ENCODE data around the gene FXYD3. TPM values are rescaled to one million over a fixed set of nuclear protein-coding genes. Genes with fewer than 3 reads are reported as not detected.

The FXYD3 gene
- polyA plus RNA-seq, 1 donor (not counting 4 experiments of a cell fraction or from before 2014, with no cell fraction given): 851 TPM

DNA sequence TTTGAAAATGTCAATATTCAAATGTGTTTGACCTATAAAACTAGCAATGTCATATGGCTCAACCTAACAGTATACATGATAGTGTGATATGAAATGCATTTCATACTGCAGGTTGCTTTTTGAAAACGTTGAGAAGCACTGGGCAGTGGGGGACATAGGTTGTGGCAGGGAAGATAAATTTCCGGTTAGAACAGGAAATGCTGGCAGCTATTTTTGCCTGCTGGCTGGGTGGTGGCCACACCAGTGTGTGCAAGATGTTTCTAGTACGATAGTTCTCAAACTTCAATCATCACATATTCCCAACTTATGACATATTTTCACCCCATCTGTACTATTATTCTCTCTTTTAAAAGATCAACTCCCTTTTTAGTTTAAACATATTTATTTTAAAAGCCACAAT is 56.1 kb downstream of the FXYD3 start:
- no peak for TF ChIP-seq EZH2 (IDR thresholded peaks at IDR 0.05; ENCODE audit: low read length)
- TF ChIP-seq, protein P1, sequence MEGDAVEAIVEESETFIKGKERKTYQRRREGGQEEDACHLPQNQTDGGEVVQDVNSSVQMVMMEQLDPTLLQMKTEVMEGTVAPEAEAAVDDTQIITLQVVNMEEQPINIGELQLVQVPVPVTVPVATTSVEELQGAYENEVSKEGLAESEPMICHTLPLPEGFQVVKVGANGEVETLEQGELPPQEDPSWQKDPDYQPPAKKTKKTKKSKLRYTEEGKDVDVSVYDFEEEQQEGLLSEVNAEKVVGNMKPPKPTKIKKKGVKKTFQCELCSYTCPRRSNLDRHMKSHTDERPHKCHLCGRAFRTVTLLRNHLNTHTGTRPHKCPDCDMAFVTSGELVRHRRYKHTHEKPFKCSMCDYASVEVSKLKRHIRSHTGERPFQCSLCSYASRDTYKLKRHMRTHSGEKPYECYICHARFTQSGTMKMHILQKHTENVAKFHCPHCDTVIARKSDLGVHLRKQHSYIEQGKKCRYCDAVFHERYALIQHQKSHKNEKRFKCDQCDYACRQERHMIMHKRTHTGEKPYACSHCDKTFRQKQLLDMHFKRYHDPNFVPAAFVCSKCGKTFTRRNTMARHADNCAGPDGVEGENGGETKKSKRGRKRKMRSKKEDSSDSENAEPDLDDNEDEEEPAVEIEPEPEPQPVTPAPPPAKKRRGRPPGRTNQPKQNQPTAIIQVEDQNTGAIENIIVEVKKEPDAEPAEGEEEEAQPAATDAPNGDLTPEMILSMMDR (optimal IDR thresholded peaks at IDR 0.05 in 1 of 3, IDR thresholded peaks at IDR 0.05 in 1 of 3, conservative IDR thresholded peaks at IDR 0.05 in 1 of 3; ENCODE audit: extremely low read depth in 1 of 3, insufficient read depth in 2 of 3, low read length in 3 of 3): no peak
- Histone ChIP-seq H3K36me3 (ENCODE audit: control insufficient read depth in 2 of 2, extremely low read depth in 1 of 2, insufficient read depth in 2 of 2, low read length in 2 of 2) (peaks cover 4 to 10% of the 10 kb centered on the region in 2 experiments), H3K9ac (ENCODE audit: control insufficient read depth, extremely low read depth, insufficient read depth, low read length) (no peak overlapping the region), H3K9me1 (ENCODE audit: control insufficient read depth, extremely low read depth, insufficient read depth, low read length) (peaks cover 3% of the 10 kb centered on the region), H3K79me2 (ENCODE audit: control insufficient read depth, insufficient read depth, low read length) (no peaks in the 10 kb centered on the region), H3K9me3 (ENCODE audit: control insufficient read depth, low read depth, low read length) (peaks cover under 1% of the 10 kb centered on the region), H3K4me3 (ENCODE audit: control insufficient read depth in 2 of 3, extremely low read depth in 1 of 3, insufficient read depth in 2 of 3, low read depth in 1 of 3, low read length in 3 of 3) (no peak overlapping the region), H4K20me1 (ENCODE audit: control insufficient read depth, extremely low read depth, insufficient read depth, low read length) (no peaks in the 10 kb centered on the region), H3K4me2 (ENCODE audit: control insufficient read depth, extremely low read depth, insufficient read depth, low read depth, low read length) (no peak overlapping the region), H3K4me1 (ENCODE audit: control insufficient read depth, extremely low read depth, insufficient read depth, low read length) (peaks cover 36% of the 10 kb centered on the region), H3K27me3 (ENCODE audit: control insufficient read depth, extremely low read depth, insufficient read depth, low read length) (no peaks in the 10 kb centered on the region), H3K27ac (ENCODE audit: control insufficient read depth, insufficient read depth, low read length) (no peak overlapping the region), H2AFZ (ENCODE audit: control insufficient read depth, low read length) (no peak overlapping the region)
- no peak for FAIRE-seq
- DNase-seq (ENCODE audit: low read depth, low spot score): no peak
- dilution Hi-C loops (cut with MboI; ENCODE audit: extremely low pct_ligation_motif_present, low sequenced_read_pairs): no loop called here

Small RNAs within 50 kb of the gene (small RNA-seq; reads per million reads assigned to genes)
- gene AC020907.2 (ENCODE audit: insufficient read length in 3 of 3, low read depth in 3 of 3, low replicate concordance in 1 of 3): 0 reads per million in 3 experiments

Other genes with a start within 250 kb of the FXYD3 start
- gene ZNF30, start 188.9 kb upstream of the FXYD3 start, polyA plus RNA-seq: 2.8 to 4.6 TPM (median 4.1 TPM) in 3 replicates
- 1.9 to 2.5 TPM (median 2.0 TPM) in 3 replicates for gene ZNF792, start 151.6 kb upstream of the FXYD3 start, polyA plus RNA-seq
- 22.1 to 26.8 TPM (median 24.6 TPM) in 3 replicates for gene GRAMD1A, start 115.5 kb upstream of the FXYD3 start, polyA plus RNA-seq
- 0.30 to 0.46 TPM (median 0.45 TPM) in 3 replicates for gene SCN1B, start 85.4 kb upstream of the FXYD3 start, polyA plus RNA-seq
- not detected in 3 replicates for gene HPN, start 74.1 kb upstream of the FXYD3 start, polyA plus RNA-seq
- 0.01 to 0.14 TPM (median 0.10 TPM) in 3 replicates for gene LGI4, start 19.2 kb downstream of the FXYD3 start, polyA plus RNA-seq
- 0.14 to 0.23 TPM (median 0.19 TPM) in 3 replicates for gene FXYD1, start 23.0 kb downstream of the FXYD3 start, polyA plus RNA-seq
- 0.36 TPM in 1 of 3 replicates, not detected in the others for gene FXYD7, start 27.4 kb downstream of the FXYD3 start, polyA plus RNA-seq
- 82.5 to 457 TPM (median 122 TPM) in 3 replicates for gene FXYD5, start 38.9 kb downstream of the FXYD3 start, polyA plus RNA-seq
- gene FAM187B, start 112.9 kb downstream of the FXYD3 start, polyA plus RNA-seq: not detected in 3 replicates
- 51.3 to 101 TPM (median 79.2 TPM) in 3 replicates for gene LSR, start 133.2 kb downstream of the FXYD3 start, polyA plus RNA-seq
- gene USF2, start 153.1 kb downstream of the FXYD3 start, polyA plus RNA-seq: 51.2 to 82.7 TPM (median 53.8 TPM) in 3 replicates
- gene HAMP, start 166.7 kb downstream of the FXYD3 start, polyA plus RNA-seq: not detected in 3 replicates
- not detected in 3 replicates for gene MAG, start 176.3 kb downstream of the FXYD3 start, polyA plus RNA-seq
- gene CD22, start 213.4 kb downstream of the FXYD3 start, polyA plus RNA-seq: 0.06 to 0.42 TPM (median 0.26 TPM) in 3 replicates
- gene FFAR1, start 232.1 kb downstream of the FXYD3 start, polyA plus RNA-seq: not detected in 3 replicates
- not detected in 3 replicates for gene FFAR3, start 242.6 kb downstream of the FXYD3 start, polyA plus RNA-seq

Data from keratinocyte (primary cell).